ENCODE data around the gene CMIP. TPM values are rescaled to one million over a fixed set of nuclear protein-coding genes. Genes with fewer than 3 reads are reported as not detected.

CMIP gene
- polyA plus RNA-seq, 1 experiment = 2.7 TPM

DNA sequence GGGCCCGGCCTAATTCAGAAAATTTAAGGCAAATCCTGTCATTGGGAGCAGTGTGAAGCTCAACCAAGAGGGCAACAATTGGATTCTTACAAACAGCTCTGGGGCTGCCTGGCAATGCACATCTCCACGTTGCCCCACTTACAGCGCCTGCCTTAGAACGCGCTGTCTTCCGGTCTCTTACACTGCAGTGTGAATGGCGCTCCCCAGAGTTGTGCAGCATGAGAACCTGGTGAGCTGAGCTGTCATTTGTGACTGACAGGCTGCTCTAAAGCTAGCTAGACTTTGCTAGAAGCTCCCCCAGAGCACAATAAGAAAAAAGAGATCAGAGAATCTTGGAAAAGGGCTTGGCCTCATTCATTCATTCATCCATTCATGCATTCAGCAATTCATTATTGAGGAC, 270.0 kb downstream of the CMIP start:
- H3K9me3 ChIP-seq (ENCODE audit: control insufficient read depth, insufficient read depth, low read length) = peaks cover 5% of the 10 kb centered on the region; the same call in 1 of the 2 replicates
- DNase-seq (ENCODE audit: low read depth, low spot score) = no peak
- no peak overlapping the region for H3K4me3 ChIP-seq (ENCODE audit: low read depth, low read length)
- TF ChIP-seq, protein P1, sequence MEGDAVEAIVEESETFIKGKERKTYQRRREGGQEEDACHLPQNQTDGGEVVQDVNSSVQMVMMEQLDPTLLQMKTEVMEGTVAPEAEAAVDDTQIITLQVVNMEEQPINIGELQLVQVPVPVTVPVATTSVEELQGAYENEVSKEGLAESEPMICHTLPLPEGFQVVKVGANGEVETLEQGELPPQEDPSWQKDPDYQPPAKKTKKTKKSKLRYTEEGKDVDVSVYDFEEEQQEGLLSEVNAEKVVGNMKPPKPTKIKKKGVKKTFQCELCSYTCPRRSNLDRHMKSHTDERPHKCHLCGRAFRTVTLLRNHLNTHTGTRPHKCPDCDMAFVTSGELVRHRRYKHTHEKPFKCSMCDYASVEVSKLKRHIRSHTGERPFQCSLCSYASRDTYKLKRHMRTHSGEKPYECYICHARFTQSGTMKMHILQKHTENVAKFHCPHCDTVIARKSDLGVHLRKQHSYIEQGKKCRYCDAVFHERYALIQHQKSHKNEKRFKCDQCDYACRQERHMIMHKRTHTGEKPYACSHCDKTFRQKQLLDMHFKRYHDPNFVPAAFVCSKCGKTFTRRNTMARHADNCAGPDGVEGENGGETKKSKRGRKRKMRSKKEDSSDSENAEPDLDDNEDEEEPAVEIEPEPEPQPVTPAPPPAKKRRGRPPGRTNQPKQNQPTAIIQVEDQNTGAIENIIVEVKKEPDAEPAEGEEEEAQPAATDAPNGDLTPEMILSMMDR (IDR thresholded peaks at IDR 0.05; ENCODE audit: low read depth, low read length) = no peak
- CTCF ChIA-PET = interaction anchor here (1.5 kb wide), 1 partner anchor 17 kb away, joined by 4 read pairs; no protein-coding TSS in a partner anchor
- H3K27me3 ChIP-seq (ENCODE audit: control insufficient read depth, insufficient read depth, low read length) = peaks cover 28% of the 10 kb centered on the region
- POLR2A ChIA-PET = no interaction called here
- H3K27ac ChIP-seq (ENCODE audit: low read depth, low read length) = no peak overlapping the region

DNA sequence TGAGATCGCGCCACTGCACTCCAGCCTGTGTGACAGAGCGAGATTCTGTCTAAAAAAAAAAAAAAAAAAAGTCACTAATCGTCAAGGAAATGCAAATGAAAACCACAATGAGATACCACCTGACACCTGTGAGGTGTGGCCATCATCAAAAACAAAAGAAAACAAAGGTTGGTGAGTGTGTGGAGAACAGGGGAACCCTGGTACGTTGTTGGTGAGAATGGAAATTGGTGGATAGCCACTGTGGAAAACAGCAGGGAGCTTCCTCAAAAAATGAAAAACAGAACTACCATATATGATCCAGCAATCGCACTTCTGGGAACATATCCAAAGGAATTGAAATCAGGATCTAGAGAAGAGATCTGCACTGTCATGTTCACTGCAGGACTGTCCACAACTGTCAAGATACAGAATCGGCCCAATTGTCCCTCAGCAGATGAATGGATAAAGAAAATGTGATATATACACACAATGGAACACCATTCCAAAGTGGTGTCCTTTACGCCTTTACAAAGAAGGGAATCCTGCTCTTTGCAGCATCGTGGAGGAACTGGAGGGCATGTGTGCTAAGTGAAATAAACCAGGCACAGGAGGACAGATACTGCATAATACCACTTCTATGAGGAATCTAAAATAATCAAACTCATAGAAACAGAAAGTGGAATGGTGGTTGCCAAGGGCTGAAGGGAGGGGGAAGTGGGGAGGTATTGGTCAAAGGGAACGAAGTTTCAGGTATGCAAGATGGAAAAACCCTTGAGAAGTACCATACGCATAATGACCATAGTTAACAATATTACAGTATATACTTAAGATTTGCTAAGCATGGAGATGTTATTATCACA, 271.0 kb downstream of the CMIP start:
- Histone ChIP-seq H3K27ac (ENCODE audit: low read depth, low read length) (no peak overlapping the region), H3K9me3 (ENCODE audit: control insufficient read depth, insufficient read depth, low read length) (peaks cover 5% of the 10 kb centered on the region; the same call in 1 of the 2 replicates), H3K27me3 (ENCODE audit: control insufficient read depth, insufficient read depth, low read length) (peaks cover 30% of the 10 kb centered on the region), H3K4me3 (ENCODE audit: low read depth, low read length) (no peak overlapping the region)
- ChIA-PET CTCF (interaction anchor here (1.5 kb wide), 1 partner anchor 18 kb away, joined by 4 read pairs; no protein-coding TSS in a partner anchor), POLR2A (no interaction called here)
- DNase-seq (ENCODE audit: low read depth, low spot score) = no peak
- TF ChIP-seq, protein P1 (IDR thresholded peaks at IDR 0.05; ENCODE audit: low read depth, low read length) = no peak

DNA sequence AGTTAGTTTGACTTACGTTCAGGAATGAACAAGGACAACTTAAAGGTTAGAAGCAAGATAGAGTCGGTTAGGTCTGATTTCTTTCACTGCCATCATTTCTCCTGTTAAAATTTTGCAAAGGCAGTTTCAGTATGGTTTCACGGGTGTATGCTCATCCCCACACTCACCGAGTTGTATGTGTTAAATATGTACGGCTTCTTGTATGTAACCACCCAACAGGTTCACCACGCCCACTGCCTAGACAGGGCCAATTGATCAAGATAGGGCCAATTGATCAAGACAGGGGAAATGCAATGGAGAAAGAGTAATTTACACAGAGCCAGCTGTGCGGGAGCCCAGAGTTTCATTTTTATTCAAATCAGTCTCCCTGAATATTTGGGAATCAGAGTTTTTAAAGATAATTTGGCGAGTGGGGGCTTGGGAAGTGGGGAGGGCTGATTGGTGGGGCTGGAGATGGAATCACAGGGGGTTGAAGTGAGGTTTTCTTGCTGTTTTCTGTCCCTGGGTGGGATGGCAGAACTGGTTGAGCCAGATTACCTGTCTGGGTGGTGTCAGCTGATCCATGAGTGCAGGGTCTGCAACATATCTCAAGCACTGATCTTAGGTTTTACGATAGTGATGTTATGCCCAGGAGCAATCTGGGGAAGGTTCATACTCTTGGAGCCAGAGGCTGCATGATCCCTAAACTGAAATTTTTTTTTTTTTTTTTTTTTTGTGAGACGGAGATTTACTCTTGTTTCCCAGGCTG, 272.0 kb downstream of the CMIP start:
- Histone ChIP-seq H3K4me3 (ENCODE audit: low read depth, low read length) (no peak overlapping the region), H3K9me3 (ENCODE audit: control insufficient read depth, insufficient read depth, low read length) (peaks cover 5% of the 10 kb centered on the region; the same call in 1 of the 2 replicates), H3K27me3 (ENCODE audit: control insufficient read depth, insufficient read depth, low read length) (peaks cover 30% of the 10 kb centered on the region), H3K27ac (ENCODE audit: low read depth, low read length) (no peak overlapping the region)
- POLR2A ChIA-PET = no interaction called here
- TF ChIP-seq, protein P1 (IDR thresholded peaks at IDR 0.05; ENCODE audit: low read depth, low read length) = no peak
- no peak for DNase-seq (ENCODE audit: low read depth, low spot score)
- CTCF ChIA-PET = no interaction called here

DNA sequence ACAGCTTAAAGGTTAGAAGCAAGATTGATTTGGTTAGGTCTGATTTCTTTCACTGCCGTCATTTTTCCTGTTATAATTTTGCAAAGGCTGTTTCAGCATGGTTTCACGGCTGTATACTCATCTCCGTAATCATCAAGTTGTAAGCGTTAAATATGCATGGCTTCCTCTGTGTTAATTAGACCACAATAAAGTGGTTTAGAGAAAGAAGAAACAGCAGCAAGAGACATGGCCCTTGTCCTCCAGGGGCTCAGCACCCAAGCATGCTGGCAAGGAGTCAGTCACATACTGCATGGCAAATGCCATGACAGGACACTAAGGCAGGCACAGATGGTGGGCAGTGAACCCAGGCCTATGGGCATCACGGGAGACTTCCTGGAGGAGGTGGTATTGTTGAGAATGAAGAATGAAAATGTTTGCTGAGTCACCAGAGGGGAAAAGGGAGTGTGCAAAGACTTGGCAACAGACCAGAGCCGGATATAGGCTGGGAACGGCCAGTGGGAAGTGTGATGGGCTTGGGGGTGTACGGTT, 273.1 kb downstream of the CMIP start:
- Histone ChIP-seq H3K27ac (ENCODE audit: low read depth, low read length) (no peak overlapping the region), H3K4me3 (ENCODE audit: low read depth, low read length) (no peak overlapping the region), H3K9me3 (ENCODE audit: control insufficient read depth, insufficient read depth, low read length) (peaks cover 5% of the 10 kb centered on the region; the same call in 1 of the 2 replicates), H3K27me3 (ENCODE audit: control insufficient read depth, insufficient read depth, low read length) (peaks cover 30% of the 10 kb centered on the region)
- TF ChIP-seq, protein P1 (IDR thresholded peaks at IDR 0.05; ENCODE audit: low read depth, low read length) = no peak
- no peak for DNase-seq (ENCODE audit: low read depth, low spot score)
- ChIA-PET POLR2A (no interaction called here), CTCF (no interaction called here)
